ENCODE data around the gene FNTB.

DNA sequence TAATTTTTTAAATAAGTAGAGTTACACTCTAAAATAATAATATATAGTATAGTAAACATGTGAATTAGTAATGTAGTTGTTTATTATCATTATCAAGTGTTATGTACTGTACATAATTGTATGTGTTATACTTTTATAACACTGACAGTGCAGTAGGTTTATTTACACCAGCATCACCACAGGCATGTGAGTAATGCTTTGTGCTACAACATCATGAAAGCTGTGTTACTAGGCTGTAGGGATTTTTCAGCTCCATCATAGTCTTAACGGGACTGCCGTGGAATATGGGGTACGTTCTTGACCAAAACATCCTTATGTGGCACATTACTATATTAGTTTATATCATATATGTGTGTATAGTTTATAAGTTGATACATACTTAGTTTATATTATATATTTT is 8.6 kb downstream of the FNTB start:
- TF ChIP-seq EZH2 (IDR thresholded peaks at IDR 0.05; ENCODE audit: borderline replicate concordance, insufficient read depth, low read depth, low read length, poor library complexity, severe bottlenecking): no peak
- TF ChIP-seq, protein P1, sequence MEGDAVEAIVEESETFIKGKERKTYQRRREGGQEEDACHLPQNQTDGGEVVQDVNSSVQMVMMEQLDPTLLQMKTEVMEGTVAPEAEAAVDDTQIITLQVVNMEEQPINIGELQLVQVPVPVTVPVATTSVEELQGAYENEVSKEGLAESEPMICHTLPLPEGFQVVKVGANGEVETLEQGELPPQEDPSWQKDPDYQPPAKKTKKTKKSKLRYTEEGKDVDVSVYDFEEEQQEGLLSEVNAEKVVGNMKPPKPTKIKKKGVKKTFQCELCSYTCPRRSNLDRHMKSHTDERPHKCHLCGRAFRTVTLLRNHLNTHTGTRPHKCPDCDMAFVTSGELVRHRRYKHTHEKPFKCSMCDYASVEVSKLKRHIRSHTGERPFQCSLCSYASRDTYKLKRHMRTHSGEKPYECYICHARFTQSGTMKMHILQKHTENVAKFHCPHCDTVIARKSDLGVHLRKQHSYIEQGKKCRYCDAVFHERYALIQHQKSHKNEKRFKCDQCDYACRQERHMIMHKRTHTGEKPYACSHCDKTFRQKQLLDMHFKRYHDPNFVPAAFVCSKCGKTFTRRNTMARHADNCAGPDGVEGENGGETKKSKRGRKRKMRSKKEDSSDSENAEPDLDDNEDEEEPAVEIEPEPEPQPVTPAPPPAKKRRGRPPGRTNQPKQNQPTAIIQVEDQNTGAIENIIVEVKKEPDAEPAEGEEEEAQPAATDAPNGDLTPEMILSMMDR (IDR thresholded peaks at IDR 0.05): no peak
